Gastrocnemius medialis (tissue), 4 donors: Measurements from ENCODE around the gene ZNF814.

Source experiments
- CTCF ChIP-seq, 5 experiments: fragments of 450-650 bp in 3 of 5; fragments of 200-600 bp in 2 of 5; sonication (generic) in 2 of 5; IDR thresholded peaks in 4 of 5; conservative IDR thresholded peaks in 1 of 5; 1 replicate in 4 of 5; 2 replicates in 1 of 5; pipeline ENCODE4 v1.5.1; 2016 to 2019; ENCODE audit warnings: antibody characterized with exemption in 5 of 5, mild to moderate bottlenecking in 3 of 5, moderate library complexity in 3 of 5
- POLR2A ChIP-seq, 2 donors: fragments of 450-650 bp; IDR thresholded peaks; one replicate each; pipeline ENCODE4 v1.6.1; 2017; ENCODE audit warnings: antibody characterized with exemption in 2 of 2, mild to moderate bottlenecking in 2 of 2, moderate library complexity in 2 of 2

DNA sequence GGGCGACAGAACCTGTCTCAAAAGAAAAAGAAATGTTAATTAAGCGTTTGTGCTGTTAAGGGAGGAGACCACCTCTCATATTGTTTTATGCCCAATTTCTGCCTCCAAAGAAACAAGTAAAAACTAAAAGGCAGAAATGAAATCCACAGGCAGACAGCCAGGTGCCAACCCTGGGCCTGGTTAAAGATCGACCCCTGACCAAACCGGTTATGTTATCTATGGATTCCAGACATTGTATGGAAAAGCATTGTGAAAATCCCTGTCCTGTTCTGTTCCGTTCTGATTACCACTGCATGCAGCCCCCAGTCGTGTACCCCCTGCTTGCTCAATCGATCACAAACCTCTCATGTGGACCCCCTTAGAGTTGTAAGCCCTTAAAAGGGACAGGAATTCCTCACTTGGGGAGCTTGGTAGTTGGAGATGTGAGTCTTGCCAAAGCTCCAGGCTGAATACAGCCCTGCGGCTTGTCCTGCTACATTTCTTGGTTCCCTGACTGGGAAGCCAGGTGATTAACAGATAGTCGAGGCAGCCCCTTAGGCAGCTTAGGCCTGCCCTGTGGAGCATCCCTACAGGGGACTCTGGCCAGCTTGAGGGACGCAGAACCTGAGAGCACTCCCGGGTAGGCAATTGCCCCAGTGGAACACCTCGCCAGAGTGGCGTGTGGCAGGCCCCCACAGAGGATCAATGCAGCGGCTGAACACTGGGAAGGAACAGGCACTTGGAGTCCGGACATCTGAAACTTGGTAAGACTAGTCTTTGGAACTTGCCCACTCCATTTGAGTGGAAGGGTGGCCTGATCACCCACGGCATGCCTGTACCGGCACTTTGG is 73.4 kb downstream of the ZNF814 start:
- TF ChIP-seq CTCF (IDR thresholded peaks at IDR 0.05 in 4 of 5, conservative IDR thresholded peaks at IDR 0.05 in 1 of 5) (no peak), POLR2A (IDR thresholded peaks at IDR 0.05) (no peak)
